Measurements from ENCODE around the gene ALOX5.
"Not testable (repeated sequence)": the region's sequence is repeated elsewhere in the genome, so short reads cannot be mapped to it uniquely, and the experiment has no call there.

DNA sequence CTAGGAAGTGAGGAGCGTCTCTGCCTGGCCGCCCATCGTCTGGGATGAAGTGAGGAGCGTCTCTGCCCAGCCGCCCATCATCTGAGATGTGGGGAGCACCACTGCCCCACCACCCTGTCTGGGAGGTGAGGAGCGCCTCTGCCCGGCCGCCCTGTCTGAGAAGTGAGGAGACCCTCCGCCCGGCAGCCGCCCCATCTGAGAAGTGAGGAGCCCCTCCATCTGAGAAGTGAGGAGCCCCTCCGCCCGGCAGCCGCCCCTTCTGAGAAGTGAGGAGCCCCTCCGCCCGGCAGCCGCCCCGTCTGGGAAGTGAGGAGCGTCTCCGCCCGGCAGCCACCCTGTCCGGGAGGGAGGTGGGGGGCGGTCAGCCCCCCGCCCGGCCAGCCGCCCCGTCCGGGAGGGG lies 17.6 kb downstream of the ALOX5 start:
- TF ChIP-seq CTCF, EZH2phosphoT487 (IDR thresholded peaks at IDR 0.05): not testable (repeated sequence)
